Epidermal melanocyte (primary cell): ENCODE measurements around the gene HADHA.
"Not testable (repeated sequence)": the region's sequence is repeated elsewhere in the genome, so short reads cannot be mapped to it uniquely, and the experiment has no call there.

Experiments used
- DNase-seq: peaks from one replicate; pipeline ENCODE4 v3.0.0; 2011; ENCODE audit warnings: low spot score; ENCODE audit not compliant: insufficient read length

The HADHA gene

DNA sequence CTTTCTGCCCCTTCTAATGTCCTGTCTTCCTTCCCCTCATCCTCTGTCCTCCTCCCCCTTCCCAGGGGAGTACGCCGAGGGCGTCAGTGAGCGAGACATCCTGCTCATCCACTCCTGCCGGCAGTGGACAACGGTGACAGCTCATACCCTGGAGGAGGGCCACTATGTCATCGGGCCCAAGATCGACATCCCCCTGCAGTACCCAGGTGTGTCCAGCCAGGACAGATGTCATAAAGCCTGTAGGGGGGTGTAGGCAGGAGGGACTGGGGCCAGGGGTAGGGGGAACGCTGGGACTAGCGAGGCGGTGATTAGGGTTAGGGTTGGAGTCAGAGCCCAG, 68.2 kb downstream of the HADHA start:
- DNase-seq, result no peak

DNA sequence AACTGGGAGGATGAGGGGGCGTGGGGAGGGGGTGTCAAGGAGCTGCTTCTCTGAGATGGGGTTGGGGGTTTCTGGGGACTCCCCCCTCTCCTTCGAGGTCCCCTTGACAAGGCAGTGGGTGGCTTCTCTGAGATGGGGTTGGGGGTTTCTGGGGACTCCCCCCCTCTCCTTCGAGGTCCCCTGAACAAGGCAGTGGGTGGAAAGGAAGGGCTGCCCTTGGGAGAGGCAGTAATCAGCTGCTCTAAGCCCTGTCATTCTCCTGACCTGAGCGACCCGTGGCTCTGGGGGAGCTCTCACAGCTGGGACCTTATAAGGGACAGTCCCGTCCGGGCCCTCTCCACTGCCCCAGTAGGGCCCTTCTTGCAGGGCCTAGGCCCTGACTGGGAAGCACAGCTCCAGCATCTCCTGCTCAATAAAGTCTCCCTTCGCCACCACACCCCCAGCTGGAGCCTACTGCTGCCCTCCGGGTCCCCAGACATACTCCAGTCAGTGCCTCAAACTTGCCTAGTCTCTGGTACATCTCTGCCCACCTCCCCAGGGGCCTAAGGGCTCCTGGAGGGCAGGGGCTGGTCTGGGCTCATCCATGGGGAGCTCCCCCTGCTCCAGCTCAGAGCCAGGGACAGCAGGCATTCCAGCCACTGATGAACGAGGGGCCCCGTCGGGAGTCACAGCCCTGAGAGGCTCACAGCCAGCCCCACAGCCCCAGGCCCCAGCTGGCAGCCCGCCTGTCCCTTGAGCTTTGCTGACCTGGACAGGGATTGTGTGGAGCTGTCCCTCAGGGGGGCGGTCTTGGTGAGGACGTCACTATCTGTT, 68.8 kb downstream of the HADHA start:
- no peak for DNase-seq

DNA sequence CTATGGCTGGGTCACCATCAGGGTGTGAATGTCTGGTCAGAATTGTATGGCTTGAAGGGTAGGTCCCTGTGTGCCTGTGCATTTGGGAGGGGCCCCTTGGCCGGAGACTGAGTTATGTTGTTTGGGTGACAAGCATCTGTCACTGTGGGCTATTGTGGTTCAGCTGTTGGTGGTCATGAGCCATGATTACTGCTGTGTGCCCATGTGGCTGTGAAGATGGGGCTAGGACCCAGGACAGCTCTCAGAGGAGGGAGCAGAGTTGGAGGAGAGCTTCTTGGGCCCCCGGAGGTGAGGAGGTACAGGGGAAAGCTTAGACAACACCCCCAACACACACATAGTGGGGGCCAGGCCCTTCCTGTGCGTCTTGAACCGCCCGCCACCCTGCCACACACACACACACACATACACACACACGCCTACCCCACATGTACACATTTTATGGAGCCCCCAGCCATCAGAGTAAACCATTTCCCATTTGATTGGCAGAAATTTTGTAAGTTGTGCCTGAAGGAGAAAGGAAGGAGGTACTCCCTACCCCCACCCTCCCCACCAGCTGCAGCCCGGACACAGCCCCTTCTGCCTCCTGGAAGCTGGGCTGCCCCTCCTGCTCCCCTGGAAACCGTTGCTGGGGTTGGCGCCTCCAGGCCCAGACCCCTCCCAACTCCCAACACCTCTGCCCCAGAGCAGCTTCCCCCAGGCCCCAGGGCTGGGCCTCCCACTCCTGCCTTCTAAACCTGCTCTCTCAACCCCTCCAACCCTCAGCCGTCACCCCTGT, 69.6 kb downstream of the HADHA start:
- DNase-seq, result no peak

DNA sequence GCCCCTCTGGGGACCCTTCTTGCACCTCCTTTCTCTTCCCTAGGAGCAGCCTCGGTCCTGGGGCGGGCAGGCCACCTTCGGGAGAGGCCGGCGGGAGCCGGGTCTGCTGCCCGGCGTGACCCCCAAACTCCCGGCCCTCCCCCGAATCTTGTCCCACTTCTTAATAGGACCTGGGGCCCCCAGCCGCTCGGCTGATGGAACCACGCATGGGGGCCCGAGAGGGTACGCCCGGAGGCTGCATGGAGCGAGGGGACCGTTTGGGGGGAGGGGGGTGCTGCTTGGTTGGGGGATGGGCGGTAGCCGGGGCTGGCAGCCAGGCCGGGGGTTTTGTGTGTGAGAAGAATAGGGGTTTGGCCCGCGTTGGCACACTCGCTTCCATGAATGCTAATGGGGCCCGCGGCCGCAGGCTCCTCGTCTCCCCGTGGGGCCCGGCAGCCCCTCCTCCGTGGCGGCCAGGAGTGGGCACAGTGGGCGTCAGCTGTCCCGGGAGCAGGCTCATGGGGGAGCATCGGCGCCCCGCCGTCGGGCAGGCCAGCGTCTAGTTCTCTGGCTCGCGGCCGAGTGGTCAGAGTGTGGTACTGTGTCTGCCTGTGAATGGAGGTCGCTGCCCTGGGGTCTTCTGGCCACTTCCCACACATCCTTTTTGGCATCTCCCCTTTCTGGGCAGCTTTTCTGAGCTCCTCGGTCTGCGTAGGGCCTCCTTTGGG, 70.5 kb downstream of the HADHA start:
- no peak for DNase-seq

DNA sequence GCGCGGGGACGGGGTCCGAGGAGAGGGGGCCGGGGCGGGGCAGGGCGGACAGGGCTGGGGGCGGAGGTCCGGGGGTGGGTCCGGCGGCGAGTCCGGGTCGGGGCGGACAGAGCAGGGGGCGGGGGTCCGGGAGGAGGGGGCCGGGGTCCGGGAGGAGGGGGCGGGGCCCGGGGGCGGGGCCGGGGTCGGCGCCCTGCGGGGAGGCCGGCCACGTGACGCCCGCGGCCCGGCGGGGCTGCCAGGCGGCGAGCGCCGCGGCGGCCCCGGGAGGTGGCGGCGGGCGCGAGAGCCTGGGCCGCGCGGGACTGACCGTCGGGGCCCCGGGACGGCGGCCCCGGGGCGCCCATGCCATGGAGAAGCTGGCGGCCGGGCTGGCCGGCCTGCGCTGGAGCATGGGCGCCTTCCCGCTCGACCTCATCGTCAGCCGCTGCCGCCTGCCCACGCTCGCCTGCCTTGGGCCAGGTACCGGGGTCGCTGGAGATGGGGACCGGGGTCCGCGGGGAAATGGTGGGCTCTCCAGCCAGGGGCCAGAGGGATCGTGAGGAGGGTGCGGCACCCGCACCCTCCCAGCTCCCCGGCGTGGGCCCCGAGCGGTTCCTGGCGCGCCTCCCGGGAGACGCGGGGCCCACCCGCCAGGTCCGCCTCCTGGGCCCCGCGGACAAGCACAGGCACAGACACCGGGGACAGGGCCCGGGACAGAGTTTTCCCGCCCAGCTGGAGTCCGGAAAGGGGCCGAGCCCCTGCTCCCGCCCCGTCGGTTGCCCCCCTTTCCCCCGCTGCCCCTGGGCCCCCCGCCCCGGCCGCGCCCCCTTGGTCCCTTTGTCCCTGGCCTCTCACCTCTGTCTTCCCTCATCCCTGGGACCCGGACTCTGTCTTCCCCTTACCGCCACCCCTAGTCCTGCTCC, 71.3 kb downstream of the HADHA start, which contains the start of gene GAREM2:
Gene GAREM2 (plus strand): TSS at position 218 of the 905 bp plus-strand sequence. CDS start 133 bp downstream, at position 351.
- no peak for DNase-seq

DNA sequence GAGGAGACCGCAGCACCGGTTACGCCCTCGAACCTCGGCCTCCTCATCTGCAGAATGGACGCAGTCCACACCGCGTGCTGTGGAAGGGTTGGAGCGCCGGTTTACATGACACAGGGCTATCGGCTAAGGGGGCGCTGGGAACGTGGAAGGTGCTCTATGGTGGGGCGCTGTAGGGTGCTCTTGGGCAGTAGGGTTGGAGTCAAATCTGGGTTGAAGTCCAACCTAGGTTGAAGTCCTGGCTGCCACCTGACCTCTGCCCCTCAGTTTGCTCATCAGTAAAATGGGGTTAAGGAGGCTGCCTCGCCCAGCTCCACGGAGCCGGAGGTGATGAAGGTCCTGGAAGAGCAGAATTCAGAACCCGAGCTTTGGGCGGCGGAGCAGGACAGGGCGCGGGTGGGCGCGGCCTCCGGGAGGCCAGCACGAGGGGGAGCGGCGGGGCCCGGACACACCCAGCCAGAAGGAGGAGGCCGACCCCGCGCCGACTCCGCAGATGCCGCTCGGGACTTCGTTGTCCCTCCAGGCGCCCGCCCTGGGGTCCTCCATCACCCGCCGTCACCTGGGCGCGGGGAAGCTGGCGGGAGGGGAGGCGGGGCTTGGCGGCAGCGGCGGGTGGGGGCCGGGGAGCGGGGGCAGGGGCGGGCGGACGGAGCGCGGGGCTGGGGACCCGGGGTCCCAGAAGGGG, 72.1 kb downstream of the HADHA start:
- no peak for DNase-seq

DNA sequence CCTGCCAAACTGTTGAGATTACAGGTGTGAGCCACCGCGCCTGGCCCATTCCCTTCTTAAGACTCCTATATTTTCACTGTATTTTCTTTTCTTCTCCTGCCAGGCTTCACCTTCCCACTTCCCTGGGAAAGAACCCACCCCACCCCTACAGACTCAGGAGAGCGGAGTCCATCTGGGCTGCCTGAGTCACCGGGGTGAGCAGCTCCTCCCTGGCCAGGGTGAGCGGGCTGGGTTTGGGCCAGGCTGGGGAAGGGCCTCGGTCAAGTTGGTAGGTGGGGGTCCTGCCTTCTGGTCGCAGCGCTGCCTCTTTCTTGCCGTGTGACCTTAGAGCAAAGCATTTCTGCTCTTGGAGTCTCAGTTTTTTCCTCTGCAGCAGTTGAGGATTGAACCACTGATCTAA, 73.6 kb downstream of the HADHA start:
- no peak for DNase-seq

DNA sequence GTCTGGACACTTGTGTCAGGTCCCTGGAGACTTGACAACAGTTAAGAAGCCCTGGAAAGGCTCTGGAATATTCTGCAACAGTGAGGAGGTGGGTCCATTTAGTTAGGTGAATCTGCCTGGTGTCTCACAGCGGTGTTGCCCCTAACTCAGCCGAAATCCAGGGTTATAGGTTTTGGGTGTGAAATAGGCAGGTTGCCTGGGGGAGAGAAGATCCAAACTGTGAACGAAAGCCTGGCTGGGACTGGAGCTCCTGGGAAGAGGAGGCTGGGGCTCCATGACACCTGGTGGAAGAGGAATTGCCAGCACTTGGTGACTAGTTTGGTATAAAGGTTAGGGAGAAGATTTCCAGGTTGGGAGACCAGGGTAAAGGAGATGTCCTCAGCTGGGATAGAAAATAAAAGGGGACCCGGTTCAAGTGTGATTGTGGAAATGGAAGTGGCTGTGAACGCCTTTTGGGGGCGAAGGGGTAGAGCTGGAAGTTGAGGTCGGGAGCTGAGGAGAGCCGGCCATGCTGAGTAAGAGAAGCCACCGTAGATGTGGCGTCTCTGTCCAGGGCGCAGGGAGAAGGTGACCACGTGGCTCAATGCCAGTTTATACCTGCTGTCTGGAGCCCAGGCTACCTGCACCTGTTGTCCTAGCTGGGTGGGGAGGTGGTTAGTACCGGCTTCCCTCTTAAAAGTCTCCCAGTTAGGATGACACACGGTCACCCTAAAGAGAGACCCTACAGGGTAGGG, 74.6 kb downstream of the HADHA start:
- no peak for DNase-seq

DNA sequence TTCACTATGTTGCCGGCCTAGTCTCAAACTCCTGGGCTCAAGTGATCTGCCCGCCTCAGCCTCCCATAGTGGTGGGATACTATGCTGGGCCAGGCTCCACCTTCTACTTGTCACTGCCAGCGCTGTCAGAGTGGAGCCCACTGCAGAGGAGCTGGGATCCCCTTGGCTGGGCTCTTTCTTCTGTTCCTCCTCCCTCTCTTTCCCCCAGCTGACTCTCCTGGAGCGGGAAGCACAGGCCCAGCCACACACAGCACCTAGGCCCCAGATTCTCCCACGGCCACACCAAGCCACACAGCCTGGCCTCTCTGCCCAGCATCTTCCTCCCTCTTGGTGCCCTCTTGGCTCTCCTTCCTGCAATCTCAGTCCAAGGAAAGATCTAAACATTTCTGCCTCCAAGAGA, 75.2 kb downstream of the HADHA start:
- DNase-seq, result no peak

DNA sequence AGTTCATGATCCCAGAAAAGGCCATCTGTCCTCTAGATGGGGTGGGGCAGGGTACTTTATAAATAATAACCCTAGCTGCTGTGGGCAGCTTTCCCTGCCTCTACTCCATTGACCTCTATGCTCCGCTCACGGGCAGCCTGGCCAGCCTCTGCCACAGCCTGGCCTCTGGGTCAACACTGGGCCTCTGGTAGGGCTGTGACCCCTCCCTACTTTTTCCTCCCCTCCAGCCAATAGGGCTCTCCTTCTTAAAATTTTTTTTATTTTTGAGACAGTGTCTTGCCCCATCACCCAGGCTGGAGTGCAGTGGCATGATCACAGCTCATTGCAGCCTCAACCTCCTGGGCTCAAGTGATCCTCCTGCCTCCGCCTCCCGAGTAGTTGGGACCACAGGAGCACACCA, 75.6 kb downstream of the HADHA start:
- no peak for DNase-seq

DNA sequence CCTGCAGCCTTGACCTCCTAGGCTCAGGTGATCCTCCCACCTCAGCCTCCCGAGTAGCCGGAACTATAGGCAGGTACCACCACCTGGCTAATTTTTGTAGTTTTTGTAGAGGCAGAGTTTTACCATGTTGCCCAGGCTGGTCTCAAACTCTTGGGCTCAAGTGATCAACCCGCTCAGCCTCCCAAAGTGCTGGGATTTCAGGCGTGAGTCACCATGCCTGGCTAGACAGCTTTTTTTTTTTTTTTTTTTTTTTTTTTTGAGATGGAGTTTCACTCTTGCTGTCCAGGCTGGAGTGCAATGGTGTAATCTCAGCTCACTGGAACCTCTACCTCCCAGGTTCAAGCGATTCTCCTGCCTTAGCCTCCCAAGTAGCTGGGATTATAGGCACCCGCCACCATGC, 77.9 kb downstream of the HADHA start:
- DNase-seq, result not testable (repeated sequence)

DNA sequence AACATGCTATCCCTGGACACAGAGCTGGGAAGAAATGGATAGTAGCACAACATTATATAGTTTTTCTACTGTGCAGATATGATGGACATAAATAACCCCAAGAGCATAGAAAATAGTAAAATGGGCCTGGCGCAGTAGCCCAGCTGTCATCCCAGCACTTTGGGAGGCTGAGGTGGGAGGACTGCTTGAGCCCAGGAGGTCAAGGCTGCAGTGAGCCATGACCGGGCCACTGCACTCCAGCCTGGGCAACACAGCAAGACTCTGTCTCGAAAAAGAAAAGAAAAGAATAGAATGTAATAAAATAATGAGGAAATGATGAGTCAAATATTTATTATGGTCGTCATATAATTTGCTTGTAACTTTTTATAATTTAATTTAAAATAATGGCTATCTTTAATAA, 79.0 kb downstream of the HADHA start:
- DNase-seq, result no peak

DNA sequence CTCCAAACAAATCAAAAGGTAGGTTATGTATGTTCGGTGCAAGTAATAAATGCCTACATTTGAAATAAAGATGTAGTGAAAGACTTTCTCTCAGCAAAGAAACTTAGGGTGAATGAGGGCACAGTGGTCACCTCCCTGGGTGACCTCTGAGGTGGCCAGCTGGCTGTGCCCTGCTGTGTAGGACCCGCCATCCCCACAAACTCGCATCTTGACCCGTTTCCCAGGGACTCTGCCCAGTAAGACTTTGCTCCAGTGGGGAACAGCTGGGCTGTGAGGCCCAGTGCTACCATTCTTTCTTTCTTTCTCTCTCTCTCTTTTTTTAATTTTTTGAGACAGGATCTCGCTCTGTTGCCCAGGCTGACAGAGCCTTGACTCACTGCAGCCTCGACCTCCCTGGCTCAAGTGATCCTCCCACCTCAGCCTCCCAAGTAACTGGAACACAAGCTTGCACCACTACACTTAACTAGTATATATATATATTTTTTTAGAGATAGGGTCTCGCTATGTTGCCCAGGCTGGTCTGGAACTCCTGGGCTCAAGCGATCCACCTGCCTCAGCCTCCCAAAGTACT, 79.7 kb downstream of the HADHA start:
- DNase-seq, result no peak

DNA sequence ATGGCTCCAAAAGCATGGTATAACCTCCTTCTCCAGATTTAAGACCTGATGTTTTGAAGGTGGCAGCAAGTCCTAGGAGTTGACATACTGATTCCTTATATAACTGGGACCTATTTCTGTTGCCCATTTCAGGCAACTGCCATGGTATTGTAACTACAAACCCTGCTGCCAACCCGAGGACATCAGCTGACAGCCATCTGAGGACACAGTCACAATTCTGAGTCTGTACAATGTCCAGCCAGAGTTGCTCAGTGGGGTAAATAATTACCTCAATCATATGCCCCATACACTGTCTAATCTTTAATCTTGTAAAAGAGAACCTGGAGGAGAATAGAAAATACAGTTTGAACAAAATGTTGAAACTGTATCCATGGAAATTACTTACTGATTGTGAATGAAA, 80.2 kb downstream of the HADHA start:
- no peak for DNase-seq

DNA sequence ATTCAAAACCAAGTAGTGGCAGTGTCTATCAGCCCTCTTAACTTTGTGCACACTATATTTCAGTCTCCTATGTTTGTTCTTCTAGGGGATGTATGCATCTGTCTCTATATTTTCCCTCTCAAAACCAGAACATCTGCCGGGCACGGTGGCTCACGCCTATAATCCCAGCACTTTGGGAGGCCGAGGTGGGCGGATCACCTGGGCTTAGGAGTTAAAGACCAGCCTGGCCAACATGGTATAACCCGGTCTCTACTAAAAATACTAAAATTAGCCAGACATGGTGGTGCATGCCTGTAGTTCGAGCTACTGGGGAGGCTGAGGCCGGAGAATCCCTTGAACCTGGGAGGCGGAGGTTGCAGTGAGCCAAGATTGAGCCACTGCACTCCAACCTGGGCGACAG, 81.5 kb downstream of the HADHA start:
- no peak for DNase-seq

DNA sequence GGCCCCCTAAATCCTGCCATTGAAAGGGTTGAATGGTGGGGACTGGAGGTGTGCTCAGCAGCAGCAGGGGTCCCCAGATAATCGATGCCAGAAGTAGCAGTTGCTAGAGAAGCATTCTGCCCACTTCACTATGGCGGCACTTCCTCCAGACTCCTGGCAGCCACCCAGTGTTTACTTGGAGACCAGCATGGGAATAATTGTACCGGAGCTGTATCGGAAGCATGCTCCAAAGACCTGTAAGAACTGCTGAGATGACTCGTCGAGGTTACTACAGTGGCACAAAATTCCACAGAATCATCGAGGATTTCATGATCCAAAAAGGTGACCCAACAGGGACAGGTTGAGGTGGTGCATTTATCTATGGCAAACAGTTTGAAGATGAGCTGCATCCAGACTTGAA, 82.5 kb downstream of the HADHA start:
- no peak for DNase-seq

DNA sequence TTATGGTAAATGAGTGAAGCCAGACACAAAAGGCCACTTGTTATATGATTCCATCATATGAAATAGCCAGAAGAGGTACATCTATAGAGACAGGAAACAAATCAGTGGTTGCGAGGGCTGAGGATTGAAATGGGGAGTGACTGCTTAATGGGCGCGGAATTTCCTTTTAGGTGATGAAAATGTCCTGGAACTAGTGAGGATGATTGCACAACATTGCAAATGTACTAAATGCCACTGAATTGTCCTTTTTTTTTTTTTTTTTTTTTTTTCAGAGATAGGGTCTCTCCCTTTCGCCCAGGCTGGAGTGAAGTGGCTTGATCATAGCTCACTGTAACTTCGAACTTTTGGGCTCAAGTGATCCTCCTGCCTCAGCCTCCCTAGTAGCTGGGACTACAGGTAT, 86.9 kb downstream of the HADHA start:
- DNase-seq, result no peak

DNA sequence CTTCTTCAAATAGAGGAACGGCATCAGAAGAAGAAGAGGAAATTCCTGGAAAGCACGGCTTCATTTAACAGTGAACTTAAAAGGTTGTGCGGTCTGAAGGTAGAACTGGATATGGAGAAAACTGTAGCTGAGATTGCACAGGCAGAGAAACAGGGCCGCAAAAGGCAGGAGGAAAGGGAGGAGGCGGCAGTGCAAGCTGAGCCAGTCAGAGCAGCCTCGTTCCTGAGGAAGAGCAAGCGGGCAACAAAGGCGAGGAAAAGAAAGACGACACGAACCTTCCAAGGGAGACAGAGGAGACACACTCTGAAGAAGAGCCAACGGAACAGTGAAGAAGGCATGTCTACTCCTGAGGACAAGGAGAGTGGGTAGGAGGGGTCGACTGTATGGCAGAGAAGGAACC, 94.2 kb downstream of the HADHA start:
- DNase-seq, result no peak

DNA sequence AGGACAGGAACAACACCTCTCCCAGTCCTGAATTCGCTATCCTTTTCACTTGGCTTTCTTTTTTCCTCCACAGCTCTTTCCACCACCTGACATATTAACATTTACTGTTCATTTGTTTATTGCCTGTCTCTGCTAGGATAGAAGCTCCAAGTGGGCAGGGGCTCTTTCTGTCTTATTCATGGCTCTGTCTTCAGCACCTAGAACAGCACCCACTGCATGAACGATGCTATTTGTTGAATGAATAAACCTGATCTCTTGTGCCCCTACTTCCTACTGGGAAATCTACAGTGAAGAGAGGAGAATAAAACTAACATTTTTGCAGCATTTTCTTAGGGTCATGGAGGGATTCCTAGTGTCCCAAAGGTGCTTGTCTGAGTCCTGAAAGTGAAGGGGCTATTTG, 95.9 kb downstream of the HADHA start:
- no peak for DNase-seq
